Testis (tissue), 3 donors: ENCODE results near the gene SLC19A1. TPM values are rescaled to one million over a fixed set of nuclear protein-coding genes. Genes with fewer than 3 reads are reported as not detected.
"Not testable (repeated sequence)": the region's sequence is repeated elsewhere in the genome, so short reads cannot be mapped to it uniquely, and the experiment has no call there.

ENCODE experiments used
- DNase-seq: peaks from one replicate; pipeline ENCODE4 v3.0.0-alpha.2; 2019
- H3K27ac ChIP-seq, 2 donors: fragments of 200-600 bp; sonication (generic); one replicate each; pipeline ENCODE4 v1.5.1; 2019
- H3K27me3 ChIP-seq: fragments of 200-600 bp; sonication (generic); one replicate; pipeline ENCODE4 v1.5.1; 2019
- H3K36me3 ChIP-seq: fragments of 200-600 bp; sonication (generic); one replicate; pipeline ENCODE4 v1.5.1; 2017; ENCODE audit warnings: low read depth; ENCODE audit errors: missing control alignments
- H3K4me1 ChIP-seq: fragments of 200-600 bp; sonication (generic); one replicate; pipeline ENCODE4 v1.5.1; 2019
- H3K4me3 ChIP-seq, 2 donors: fragments of 200-600 bp; sonication (generic); one replicate each; pipeline ENCODE4 v1.5.1; 2017 to 2019
- H3K9me3 ChIP-seq: fragments of 200-600 bp; sonication (generic); one replicate; pipeline ENCODE4 v1.5.1; 2017
- CTCF ChIP-seq, 3 experiments: fragments of 450-650 bp in 2 of 3; fragments of 200-600 bp in 1 of 3; sonication (generic) in 1 of 3; IDR thresholded peaks; one replicate each; pipeline ENCODE4 v1.5.1; 2016 to 2019; ENCODE audit warnings: antibody characterized with exemption in 3 of 3, mild to moderate bottlenecking in 2 of 3, moderate library complexity in 1 of 3
- POLR2A ChIP-seq: fragments of 450-650 bp; IDR thresholded peaks from one replicate; pipeline ENCODE4 v1.6.1; 2017; ENCODE audit warnings: antibody characterized with exemption, mild to moderate bottlenecking, moderate library complexity
- WGBS, 2 donors: methylation state at CpG; one replicate each; pipeline ENCODE4 v1.1.5; 2018; 5-methylcytosine and 5-hydroxymethylcytosine counted together
- intact Hi-C: fragments of 100-400 bp; cut with DNase I; formaldehyde crosslinking; loops from one replicate; pipeline ENCODE4 v1.15.1; 2023; ENCODE audit warnings: low total_unique reads
- polyA plus RNA-seq: library from polyadenylated mRNA; stranded (reverse); fragments of 350-450 nt; fragmentation: Illumina TruSeq; extraction: RNeasy Lipid Tissue Mini Kit (QIAGEN cat#74804); gene quantifications from one replicate; pipeline ENCODE4 v1.2.3, GENCODE V29; 2014; ENCODE audit warnings: low read depth, low replicate concordance; ENCODE audit not compliant: insufficient read depth
- total RNA-seq, 2 donors: library from RNA; depleted of rRNA; stranded (reverse); fragments of >200 nt; gene quantifications; one replicate each; pipeline ENCODE4 v1.2.3, GENCODE V29; 2016

SLC19A1 gene
- total and polyA plus RNA-seq, 3 donors from 2014 or later = 5.5 to 17.4 (median 15.7) TPM

- TF ChIP-seq POLR2A (no peak), CTCF (IDR thresholded peaks at IDR 0.05) (no peak)
Observed at GRCh38 chr21:45531393-45532215, 10.6 kb downstream of the SLC19A1 start.

DNA sequence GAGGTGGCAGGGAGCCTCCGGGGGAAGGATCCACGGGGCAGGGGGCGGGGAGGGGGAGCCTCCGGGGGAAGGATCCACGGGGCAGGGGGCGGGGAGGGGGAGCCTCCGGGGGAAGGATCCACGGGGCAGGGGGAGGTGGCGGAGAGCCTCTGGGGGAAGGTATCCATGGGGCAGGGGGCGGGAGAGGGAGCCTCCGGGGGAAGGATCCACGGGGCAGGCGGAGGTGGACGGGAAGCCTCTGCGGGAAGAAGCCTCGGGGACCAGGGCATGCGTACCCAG lies 11.2 kb downstream of the SLC19A1 start:
- H3K36me3 ChIP-seq, intact Hi-C loops, H3K27me3 ChIP-seq, DNase-seq, H3K9me3 ChIP-seq, H3K27ac ChIP-seq: not testable (repeated sequence)
- peaks cover 17% of the 10 kb centered on the region for H3K4me1 ChIP-seq
- 37 to 82% methylated on average over 6 to 14 of the region's 17 CpGs for WGBS, 2 donors
- peak overlapping the region in 1 of 2 donors; percentile 34 for H3K4me3 ChIP-seq

More at GRCh38 chr21:45531393-45532215, 10.6 kb downstream of the SLC19A1 start:
- Histone ChIP-seq H3K27me3 (no peaks in the 10 kb centered on the region), H3K36me3 (no peaks in the 10 kb centered on the region), H3K27ac (no peak overlapping the region), H3K4me1 (peaks cover 17% of the 10 kb centered on the region), H3K9me3 (no peaks in the 10 kb centered on the region), H3K4me3 (peak overlapping the region in 1 of 2 donors; percentile 34)
- DNase-seq = no peak
- WGBS, 2 donors = 79 to 81% methylated on average over 53 to 70 of the region's 76 CpGs
- intact Hi-C loops = no loop called here

- no peak for DNase-seq
- intact Hi-C loops = no loop called here
Observed at GRCh38 chr21:45530423-45531113, 11.7 kb downstream of the SLC19A1 start.

DNA sequence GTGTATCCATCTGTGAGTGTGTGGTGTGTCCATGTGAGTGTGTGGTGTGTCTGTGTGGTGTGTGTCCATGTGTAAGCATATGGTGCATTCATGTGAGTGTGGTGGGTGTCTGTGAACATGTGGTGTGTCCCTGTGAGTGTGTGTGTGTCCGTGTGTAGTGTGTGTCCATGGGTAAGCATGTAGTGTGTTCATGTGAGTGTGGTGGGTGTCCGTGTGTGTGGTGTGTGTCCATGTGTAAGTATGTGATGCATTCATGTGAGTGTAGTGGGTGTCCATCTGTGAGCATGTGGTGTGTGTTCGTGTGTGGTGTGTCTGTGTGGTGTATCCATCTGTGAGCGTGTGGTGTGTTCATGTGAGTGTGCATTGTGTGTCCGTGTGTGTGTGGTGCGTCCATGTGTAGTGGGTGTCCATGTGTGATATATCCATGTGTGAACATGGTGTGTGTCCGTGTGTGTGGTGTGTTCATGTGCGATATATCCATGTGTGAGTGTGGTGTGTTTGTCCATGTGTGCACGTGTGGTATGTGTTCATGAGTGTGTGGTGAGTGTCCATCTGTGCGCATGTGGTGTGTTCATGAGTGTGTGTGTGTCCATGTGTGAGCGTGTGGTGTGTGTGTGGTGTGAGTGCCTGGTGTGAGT lies 12.3 kb downstream of the SLC19A1 start:
- H3K27ac ChIP-seq = no peak overlapping the region
- WGBS, 2 donors = 83 to 84% methylated on average over 11 of the region's 11 CpGs
- no peaks in the 10 kb centered on the region for H3K36me3 ChIP-seq
- H3K9me3 ChIP-seq = no peaks in the 10 kb centered on the region
- no peak for DNase-seq
- peaks cover 23% of the 10 kb centered on the region for H3K4me1 ChIP-seq
- TF ChIP-seq POLR2A = no peak
- no peak for TF ChIP-seq CTCF (IDR thresholded peaks at IDR 0.05)
- no peaks in the 10 kb centered on the region for H3K27me3 ChIP-seq
- intact Hi-C loops = no loop called here
- no peak overlapping the region for H3K4me3 ChIP-seq

More at GRCh38 chr21:45530423-45531113, 11.7 kb downstream of the SLC19A1 start:
- H3K27me3 ChIP-seq = no peaks in the 10 kb centered on the region
- H3K4me1 ChIP-seq = peaks cover 18% of the 10 kb centered on the region
- H3K4me3 ChIP-seq = no peak overlapping the region
- H3K9me3 ChIP-seq = no peaks in the 10 kb centered on the region
- H3K27ac ChIP-seq = no peak overlapping the region
- WGBS, 2 donors = 75 to 80% methylated on average over 38 to 43 of the region's 50 CpGs
- TF ChIP-seq POLR2A = no peak
- TF ChIP-seq CTCF (IDR thresholded peaks at IDR 0.05) = no peak
- no peaks in the 10 kb centered on the region for H3K36me3 ChIP-seq
